NCI-H2107 treated with DMSO at 0.1 percent for 48 hours (cell line): ENCODE measurements around the gene RHOT2.
"Not testable (repeated sequence)": the region's sequence is repeated elsewhere in the genome, so short reads cannot be mapped to it uniquely, and the experiment has no call there.

Experiments
- DNase-seq: peaks from one replicate; lab custom pipeline; 2025; ENCODE audit not compliant: unreplicated experiment; lab: John Stamatoyannopoulos, UW

RHOT2 gene

DNA sequence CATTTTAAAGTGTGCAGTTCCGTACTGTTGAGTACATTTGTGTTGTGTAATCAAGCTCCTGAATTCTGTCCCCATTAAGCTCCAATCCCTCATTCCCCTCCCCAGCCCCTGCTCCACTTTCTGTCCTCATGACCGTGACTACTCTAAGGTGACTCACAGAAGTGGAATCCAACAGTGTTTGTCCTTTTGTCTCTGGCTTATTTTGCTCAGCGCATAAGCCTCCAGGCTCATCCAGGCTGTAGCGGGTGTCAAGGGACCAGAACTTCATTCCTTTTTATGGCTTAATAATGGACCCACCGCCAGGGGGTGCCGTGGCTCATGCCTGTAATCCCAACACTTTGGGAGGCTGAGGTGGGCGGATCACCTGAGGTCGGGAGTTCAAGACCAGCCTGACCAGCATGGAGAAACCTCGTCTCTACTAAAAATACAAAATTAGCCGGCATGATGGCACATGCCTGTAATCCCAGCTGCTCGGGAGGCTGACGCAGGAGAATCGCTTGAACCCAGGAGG lies 44.9 kb downstream of the RHOT2 start:
- not testable (repeated sequence) for DNase-seq

- no peak for DNase-seq
These were observed 46.1 kb downstream of the RHOT2 start for GRCh38 chr16:714079-714478.

GRCh38 chr16:714558-715476 lies 46.9 kb downstream of the RHOT2 start, which contains the start of gene METRN:
TSS of gene METRN (plus strand) at chr16:715118. CDS start at chr16:715290, 172 bp downstream.
- DNase-seq = no peak

- DNase-seq = no peak
These were observed 47.7 kb downstream of the RHOT2 start for GRCh38 chr16:715477-716199.

DNA sequence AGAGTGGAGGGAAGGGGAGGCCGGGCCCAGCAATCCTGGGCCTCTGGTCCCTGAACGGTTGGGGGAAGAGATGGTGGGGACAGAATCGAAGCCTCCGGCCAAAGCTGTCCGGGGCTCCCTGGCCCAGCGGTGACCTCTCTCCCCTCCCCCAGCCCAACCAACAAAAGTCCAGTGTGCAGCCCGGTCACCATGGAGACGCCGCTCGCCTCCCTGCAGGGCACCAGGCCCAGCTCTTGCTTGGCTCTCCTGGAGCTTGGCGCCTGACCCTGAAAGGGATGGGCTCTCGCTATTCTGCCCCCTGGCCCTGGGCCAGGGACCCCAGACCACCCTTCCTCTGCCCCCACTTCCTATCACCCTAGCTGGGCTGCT lies 48.3 kb downstream of the RHOT2 start:
- no peak for DNase-seq

DNA sequence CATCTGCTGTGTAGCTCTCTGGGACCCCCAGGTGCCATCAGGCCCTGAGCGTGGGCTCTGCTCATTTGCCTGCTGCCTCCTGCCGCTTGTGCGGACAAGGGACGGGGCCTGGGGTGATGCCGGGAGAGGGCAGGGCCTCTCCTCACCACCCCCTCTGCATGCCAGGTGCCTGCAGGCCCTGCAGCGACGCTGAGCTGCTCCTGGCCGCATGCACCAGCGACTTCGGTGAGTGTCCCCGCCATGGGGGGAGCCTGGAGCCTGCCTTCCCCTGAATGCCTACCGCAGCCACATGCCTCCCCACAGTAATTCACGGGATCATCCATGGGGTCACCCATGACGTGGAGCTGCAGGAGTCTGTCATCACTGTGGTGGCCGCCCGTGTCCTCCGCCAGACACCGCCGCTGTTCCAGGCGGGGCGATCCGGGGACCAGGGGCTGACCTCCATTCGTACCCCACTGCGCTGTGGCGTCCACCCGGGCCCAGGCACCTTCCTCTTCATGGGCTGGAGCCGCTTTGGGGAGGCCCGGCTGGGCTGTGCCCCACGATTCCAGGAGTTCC lies 48.9 kb downstream of the RHOT2 start:
- no peak for DNase-seq

GRCh38 chr16:717450-718245 lies 49.7 kb downstream of the RHOT2 start:
- DNase-seq = no peak

DNA sequence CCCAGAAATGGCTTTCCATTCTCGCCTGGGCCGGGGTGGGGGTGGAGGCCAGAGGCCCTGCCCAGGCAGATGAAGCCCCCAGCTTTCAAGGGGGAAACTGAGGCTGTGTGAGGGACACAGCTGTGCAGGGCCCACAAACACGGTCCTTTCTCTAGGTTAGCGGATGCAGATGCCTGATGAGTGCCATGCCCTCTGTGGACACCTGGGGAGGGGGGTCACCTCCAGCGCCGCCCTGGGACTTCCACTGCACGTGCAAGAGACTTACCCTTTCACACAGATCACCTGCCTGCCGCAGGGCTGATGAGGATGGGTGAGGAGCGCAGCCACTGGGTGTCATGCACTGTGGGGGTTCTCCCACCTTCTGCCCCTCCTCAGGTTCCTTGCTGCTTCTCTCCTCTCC lies 50.5 kb downstream of the RHOT2 start:
- no peak for DNase-seq

GRCh38 chr16:718922-719321 lies 51.0 kb downstream of the RHOT2 start:
- no peak for DNase-seq

DNA sequence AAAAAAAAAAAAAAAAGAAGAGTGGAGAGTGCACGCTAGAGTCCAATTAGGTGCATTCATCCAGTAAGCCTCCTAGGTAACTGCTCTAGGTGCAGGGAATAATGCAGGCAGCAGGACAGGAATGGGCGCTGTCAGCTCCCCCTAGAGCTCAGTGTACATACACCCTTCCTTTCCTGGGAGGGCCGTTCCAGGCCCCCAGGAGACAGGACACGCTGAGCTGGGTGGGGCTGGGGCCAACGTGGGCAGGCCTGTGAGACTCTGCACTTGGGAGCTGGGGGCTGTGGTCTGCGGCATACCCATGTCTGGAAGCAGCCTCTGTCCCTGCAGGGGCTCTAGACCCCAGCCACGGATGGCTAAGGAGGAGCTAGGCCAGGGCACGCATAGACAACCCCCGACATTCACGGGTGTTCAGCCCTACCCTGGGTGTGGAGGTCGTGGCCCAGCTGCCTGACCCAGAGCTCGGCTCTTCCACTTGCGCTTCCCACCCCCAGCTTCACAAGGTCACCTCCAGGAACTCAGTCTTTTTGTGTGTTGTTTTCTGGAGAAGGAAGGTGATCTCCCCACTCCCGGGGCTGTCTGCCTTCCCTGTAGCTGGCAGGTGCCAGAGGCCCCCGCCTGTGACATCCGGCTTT lies 52.0 kb downstream of the RHOT2 start:
- DNase-seq = no peak

DNA sequence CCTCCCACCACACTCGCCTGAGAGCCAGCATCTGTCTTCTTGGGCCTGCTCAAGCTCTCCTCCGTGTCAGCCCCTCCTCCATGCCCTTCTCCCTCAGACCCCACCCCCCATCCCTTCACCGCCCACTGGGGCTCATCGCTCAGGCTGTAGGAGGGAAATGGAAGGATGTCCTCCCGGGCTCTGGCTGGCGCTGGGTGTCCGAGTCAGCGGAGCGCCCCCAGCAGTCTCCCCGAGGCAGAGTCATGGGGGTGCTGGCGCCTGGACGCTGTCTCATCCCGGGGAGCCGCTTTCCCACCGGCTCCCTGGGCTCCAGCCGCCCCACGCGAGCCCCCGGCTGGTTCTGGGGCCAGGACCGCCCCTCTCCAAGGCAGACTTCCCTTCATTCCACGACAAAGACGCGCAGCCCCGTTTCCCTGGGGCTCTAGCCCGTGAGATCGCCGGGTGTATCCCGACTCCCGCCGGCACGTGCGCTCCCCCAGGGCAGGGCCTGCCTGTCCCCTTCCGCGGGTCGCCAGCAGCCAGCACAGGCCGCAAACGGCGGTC lies 52.6 kb downstream of the RHOT2 start:
- DNase-seq = no peak

DNA sequence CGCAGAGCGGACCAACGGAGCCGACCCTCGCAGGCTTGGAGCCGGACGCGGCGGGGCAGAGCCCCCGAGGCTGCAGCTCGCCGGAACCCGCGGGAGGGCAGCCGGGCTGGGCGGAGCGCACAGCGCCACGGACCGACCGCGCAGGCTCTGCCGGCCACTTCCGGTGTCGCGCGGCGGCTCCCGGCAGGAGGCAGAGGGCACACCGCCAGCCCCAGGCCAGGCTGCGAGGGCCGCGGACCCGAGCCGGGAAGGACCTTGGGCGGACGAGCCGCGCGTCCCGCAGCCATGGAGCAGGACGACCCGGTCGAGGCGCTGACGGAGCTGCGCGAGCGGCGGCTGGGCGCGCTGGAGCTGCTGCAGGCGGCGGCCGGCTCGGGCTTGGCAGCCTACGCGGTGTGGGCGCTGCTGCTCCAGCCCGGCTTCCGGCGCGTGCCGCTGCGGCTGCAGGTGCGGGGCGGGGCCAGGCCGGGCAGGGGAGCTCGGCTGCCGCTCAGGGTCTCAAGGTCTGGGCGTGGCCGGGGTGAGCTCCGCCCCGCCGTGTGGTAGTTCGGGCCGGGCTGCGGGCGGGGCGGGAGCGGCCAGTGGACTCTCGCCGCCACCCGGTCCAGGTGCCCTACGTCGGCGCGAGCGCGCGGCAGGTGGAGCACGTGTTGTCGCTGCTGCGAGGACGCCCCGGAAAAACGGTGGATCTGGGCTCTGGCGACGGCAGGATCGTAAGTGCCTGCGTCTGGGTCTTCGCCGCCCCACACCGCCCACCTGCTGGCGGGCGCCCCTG lies 53.2 kb downstream of the RHOT2 start, which contains the start of gene ANTKMT:
Gene ANTKMT, plus strand, starts transcription at position 157 of the 775 bp plus-strand sequence. Its CDS starts 129 bp downstream, at position 286.
- DNase-seq = no peak

DNA sequence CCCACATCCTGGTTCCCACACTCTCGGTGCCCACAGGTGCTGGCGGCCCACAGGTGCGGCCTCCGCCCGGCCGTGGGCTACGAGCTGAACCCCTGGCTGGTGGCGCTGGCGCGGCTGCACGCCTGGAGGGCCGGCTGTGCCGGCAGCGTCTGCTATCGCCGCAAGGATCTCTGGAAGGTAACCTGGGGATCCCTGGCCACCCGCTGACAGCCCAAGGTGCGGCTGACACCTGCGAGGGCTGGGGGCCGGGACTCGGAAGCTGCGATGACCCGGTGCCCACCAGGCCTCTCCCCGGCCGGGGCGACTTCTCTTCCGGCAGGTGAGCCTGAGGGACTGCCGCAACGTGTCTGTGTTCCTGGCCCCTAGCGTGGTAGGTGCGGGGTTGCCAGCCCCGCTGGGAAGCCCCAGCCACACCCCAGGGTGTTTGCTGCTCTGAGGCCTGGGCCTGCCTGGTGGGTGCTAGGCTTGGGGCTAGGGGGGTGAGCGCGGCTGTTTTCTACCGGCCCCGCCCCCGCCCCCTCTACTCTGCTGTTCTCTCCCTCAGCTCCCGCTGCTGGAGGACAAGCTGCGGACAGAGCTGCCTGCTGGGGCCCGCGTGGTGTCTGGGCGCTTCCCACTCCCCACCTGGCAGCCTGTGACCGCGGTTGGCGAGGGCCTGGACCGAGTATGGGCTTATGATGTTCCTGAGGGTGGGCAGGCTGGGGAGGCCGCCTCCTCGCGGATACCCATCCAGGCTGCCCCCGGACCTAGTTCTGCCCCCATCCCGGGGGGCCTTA lies 54.0 kb downstream of the RHOT2 start:
- DNase-seq = no peak

GRCh38 chr16:722835-723633 lies 55.1 kb downstream of the RHOT2 start:
- DNase-seq = no peak

DNA sequence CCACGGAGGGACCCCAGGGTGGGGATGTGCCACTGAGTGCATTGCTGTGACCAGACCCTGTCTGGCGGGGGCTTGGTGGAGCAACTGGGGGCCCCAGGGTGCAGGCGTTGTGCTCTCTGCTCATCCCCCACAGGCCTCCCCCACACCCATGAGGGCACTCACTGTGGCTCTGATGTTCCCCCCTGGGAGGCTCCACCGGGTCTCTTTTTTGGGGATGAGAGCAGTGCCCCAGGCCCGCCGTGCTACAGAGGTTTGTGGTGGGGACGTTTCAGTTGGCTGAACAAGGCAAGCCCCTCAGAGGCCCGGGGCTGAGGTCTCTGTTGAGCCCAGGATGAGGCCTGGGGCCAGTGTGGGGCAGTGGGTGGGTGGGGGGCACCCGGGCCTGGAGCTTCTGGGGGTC lies 55.8 kb downstream of the RHOT2 start:
- no peak for DNase-seq
